Measurements from ENCODE around the gene MED25. TPM values are rescaled to one million over a fixed set of nuclear protein-coding genes. Genes with fewer than 3 reads are reported as not detected.
A peak's percentile ranks its signal among the peaks of the same experiment; 100 is the strongest.

Gene MED25
- total RNA-seq, 3 donors from 2014 or later (not counting 1 experiment from before 2014, with no cell fraction given) = 64.2 to 132 (median 69.5) TPM

DNA sequence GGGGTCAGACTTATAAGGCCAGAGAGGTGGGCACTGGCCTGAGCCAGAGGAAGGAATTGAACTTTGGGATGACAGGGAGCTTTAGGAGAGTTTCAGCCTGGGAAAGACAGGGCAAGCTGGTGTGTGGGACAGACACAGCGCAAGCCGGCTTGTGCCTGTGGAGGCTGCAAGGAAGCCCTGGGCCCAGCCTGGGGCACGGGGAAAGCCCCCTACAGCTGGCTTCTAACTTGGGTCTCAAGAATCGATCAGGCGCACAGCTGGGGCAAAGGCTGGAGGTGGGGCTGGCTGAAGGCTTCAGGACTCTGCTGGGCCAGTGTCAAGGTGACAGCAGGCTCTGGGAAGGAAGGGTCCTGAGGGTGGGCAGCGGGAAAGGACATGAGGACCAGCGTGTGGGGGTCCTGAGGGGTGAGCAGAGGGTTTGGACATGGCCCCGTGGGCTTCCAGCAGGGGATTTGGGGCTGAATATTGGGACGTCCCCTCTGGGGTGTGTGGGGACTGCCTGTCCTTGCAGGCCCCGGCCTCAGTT, 35.8 kb downstream of the MED25 start:
- Histone ChIP-seq H3K27me3 (ENCODE audit: control insufficient read depth, insufficient read depth, low read length) (no peaks in the 10 kb centered on the region), H3K27ac (ENCODE audit: low read length) (no peak overlapping the region), H3K36me3 (ENCODE audit: control insufficient read depth, insufficient read depth, low read length) (peaks cover 14% of the 10 kb centered on the region), H3K4me1 (ENCODE audit: control insufficient read depth, insufficient read depth, low read length) (peaks cover 21% of the 10 kb centered on the region), H3K9me3 (ENCODE audit: control insufficient read depth, insufficient read depth, low read length) (no peaks in the 10 kb centered on the region), H3K4me3 (ENCODE audit: low read length) (no peak overlapping the region)
- TF ChIP-seq, protein P1, sequence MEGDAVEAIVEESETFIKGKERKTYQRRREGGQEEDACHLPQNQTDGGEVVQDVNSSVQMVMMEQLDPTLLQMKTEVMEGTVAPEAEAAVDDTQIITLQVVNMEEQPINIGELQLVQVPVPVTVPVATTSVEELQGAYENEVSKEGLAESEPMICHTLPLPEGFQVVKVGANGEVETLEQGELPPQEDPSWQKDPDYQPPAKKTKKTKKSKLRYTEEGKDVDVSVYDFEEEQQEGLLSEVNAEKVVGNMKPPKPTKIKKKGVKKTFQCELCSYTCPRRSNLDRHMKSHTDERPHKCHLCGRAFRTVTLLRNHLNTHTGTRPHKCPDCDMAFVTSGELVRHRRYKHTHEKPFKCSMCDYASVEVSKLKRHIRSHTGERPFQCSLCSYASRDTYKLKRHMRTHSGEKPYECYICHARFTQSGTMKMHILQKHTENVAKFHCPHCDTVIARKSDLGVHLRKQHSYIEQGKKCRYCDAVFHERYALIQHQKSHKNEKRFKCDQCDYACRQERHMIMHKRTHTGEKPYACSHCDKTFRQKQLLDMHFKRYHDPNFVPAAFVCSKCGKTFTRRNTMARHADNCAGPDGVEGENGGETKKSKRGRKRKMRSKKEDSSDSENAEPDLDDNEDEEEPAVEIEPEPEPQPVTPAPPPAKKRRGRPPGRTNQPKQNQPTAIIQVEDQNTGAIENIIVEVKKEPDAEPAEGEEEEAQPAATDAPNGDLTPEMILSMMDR (IDR thresholded peaks at IDR 0.05) = no peak
- no peak for ATAC-seq
- WGBS (ENCODE audit: insufficient coverage) = 94% methylated on average over 10 of the region's 10 CpGs
- intact Hi-C loops (cut with micrococcal nuclease) = loop anchor here (2.0 kb wide), 1 partner anchor 13 kb away; the partner anchor contains the start of gene PNKP
- peak overlapping the region in 1 of 2 donors; percentile 38 for H3K27ac Mint-ChIP-seq
- peaks cover 19 to 26% of the 10 kb centered on the region in 2 donors for H3K4me1 Mint-ChIP-seq
- H3K27me3 Mint-ChIP-seq (ENCODE audit: low read depth in 2 of 2) = no peaks in the 10 kb centered on the region
- no peaks in the 10 kb centered on the region for H3K36me3 Mint-ChIP-seq
- DNase-seq = no peak
- no peak overlapping the region for H3K4me3 Mint-ChIP-seq
- H3K9me3 Mint-ChIP-seq = no peaks in the 10 kb centered on the region

DNA sequence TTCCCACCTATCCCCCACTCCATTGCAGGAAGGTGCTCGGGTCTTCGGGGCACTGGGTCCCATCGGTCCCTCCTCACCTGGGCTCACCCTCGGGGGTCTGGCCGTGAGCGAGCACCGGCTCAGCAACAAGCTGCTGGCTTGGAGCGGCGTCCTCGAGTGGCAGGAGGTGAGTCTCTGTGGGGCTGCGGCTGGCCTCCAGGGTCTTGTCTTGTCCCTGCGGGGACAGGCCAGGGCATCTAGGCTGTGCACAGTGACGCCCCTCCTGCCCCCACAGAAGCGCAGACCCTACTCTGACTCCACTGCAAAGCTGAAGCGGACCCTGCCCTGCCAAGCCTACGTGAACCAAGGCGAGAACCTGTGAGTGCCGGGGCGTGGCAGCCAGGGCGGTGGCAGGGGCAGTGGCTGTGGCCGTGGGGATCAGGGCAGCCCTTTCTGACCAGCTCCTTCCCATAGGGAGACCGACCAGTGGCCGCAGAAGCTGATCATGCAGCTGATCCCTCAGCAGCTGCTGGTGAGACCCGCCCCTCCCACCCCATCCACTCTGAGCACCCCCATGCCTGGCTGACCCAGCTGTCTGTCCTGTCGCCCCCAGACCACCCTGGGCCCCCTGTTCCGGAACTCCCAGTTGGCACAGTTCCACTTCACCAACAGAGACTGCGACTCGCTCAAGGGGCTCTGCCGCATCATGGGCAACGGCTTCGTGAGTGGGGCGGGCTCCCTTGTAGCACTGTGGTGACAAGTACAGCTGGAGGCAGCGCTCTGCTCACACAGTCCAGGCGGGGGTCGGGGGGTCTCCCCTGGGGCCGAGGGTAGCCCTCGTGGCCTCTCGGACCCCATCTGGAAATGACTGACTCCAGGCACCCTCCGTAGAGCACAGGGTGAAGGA, 36.5 kb downstream of the MED25 start:
- intact Hi-C loops (cut with micrococcal nuclease) = no loop called here
- Histone ChIP-seq H3K4me1 (ENCODE audit: control insufficient read depth, insufficient read depth, low read length) (peaks cover 21% of the 10 kb centered on the region), H3K27ac (ENCODE audit: low read length) (no peak overlapping the region), H3K36me3 (ENCODE audit: control insufficient read depth, insufficient read depth, low read length) (peaks cover 15% of the 10 kb centered on the region), H3K9me3 (ENCODE audit: control insufficient read depth, insufficient read depth, low read length) (no peaks in the 10 kb centered on the region), H3K27me3 (ENCODE audit: control insufficient read depth, insufficient read depth, low read length) (no peaks in the 10 kb centered on the region), H3K4me3 (ENCODE audit: low read length) (no peak overlapping the region)
- ATAC-seq (no peak), DNase-seq (no peak)
- Mint-ChIP-seq H3K27me3 (ENCODE audit: low read depth in 2 of 2) (no peaks in the 10 kb centered on the region), H3K36me3 (no peaks in the 10 kb centered on the region), H3K4me1 (peaks cover 15 to 21% of the 10 kb centered on the region in 2 donors), H3K27ac (no peak overlapping the region), H3K9me3 (no peaks in the 10 kb centered on the region), H3K4me3 (no peak overlapping the region)
- TF ChIP-seq, protein P1 (IDR thresholded peaks at IDR 0.05) = no peak
- 94% methylated on average over 39 of the region's 39 CpGs for WGBS (ENCODE audit: insufficient coverage)

DNA sequence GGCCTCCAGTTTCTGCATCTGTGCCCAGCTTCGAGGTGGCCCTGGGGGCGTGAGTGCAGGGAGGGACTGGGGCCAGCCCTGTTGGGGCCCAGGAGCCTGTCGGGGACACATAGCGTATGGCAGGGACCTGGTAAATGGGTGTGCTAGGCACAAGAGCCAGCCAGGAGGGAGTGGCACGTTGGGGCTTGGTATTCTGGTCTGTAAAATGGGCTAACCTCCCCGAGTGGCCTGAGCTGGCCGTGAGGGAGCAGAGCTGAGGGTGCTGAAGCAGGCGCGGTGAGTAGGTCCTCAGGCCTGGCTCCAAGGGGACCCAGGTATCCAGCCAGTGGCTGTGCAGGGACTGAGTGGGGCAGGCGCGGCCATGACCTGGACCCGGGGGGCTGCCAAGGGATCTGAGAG, 37.2 kb downstream of the MED25 start:
- TF ChIP-seq, protein P1 (IDR thresholded peaks at IDR 0.05) = no peak
- DNase-seq = no peak
- no peak for ATAC-seq
- Mint-ChIP-seq H3K4me3 (no peak overlapping the region), H3K4me1 (peaks cover 11 to 15% of the 10 kb centered on the region in 2 donors), H3K36me3 (no peaks in the 10 kb centered on the region), H3K9me3 (no peaks in the 10 kb centered on the region), H3K27me3 (ENCODE audit: low read depth in 2 of 2) (no peaks in the 10 kb centered on the region), H3K27ac (peak overlapping the region; percentile 14 to 52)
- whole genome bisulfite sequencing (ENCODE audit: insufficient coverage) = 92% methylated on average over 12 of the region's 12 CpGs
- H3K4me3 ChIP-seq (ENCODE audit: low read length) = no peak overlapping the region
- peaks cover 15% of the 10 kb centered on the region for H3K36me3 ChIP-seq (ENCODE audit: control insufficient read depth, insufficient read depth, low read length)
- no peak overlapping the region for H3K27ac ChIP-seq (ENCODE audit: low read length)
- H3K4me1 ChIP-seq (ENCODE audit: control insufficient read depth, insufficient read depth, low read length) = peaks cover 17% of the 10 kb centered on the region
- H3K27me3 ChIP-seq (ENCODE audit: control insufficient read depth, insufficient read depth, low read length) = no peaks in the 10 kb centered on the region
- intact Hi-C loops (cut with micrococcal nuclease) = no loop called here
- H3K9me3 ChIP-seq (ENCODE audit: control insufficient read depth, insufficient read depth, low read length) = no peaks in the 10 kb centered on the region

Measured in natural killer cell (primary cell).